Measurements from ENCODE around the gene NOSTRIN.

- TF ChIP-seq CTCF (IDR thresholded peaks at IDR 0.05 in 4 of 5, conservative IDR thresholded peaks at IDR 0.05 in 1 of 5): peak in 2 of 5 experiments; percentile 27 to 39
- TF ChIP-seq POLR2A (IDR thresholded peaks at IDR 0.05): no peak
Observed at GRCh38 chr2:168849610-168850009, 47.2 kb downstream of the NOSTRIN start.

Data from gastrocnemius medialis (tissue), 4 donors.